ENCODE measurements around the gene C1QTNF7.

C1QTNF7 gene

DNA sequence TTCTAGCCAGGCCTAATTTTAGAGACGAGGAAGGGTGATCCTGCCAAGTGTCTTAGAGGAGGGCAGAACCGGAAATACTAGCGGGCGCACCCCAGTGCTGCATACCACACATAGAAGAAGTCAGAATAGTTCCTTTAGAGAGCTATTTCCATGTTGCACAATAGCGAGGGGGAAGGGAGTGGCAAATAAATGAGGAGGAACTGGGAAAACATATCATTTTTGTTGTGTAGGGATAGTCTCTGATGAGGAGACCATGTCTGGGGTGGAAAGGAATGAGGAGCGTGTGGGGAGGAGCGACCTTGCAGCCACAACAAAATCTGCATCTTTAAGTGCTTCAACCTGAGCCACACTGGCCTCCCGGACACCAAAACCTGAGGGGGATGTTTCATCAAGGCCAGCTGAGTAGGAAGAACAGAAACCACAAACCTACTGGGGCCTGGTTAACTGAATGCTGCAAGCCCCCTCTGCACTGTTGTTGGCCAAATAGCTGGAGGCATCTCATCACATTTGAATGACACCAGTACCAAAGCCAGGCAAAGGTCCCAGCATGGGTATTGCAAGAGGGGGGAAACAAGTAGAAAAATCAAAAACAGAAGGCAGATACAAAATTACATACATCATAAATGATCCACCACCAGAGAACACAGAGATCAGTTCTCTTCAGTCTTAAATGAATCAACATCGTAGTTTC is 26.7 kb upstream of the C1QTNF7 start:
- TF ChIP-seq POLR2A (IDR thresholded peaks at IDR 0.05; ENCODE audit: low read depth, low read length) = no peak
- FAIRE-seq (no peak), DNase-seq (ENCODE audit: insufficient read length, low spot score) (peak; percentile 9)

DNA sequence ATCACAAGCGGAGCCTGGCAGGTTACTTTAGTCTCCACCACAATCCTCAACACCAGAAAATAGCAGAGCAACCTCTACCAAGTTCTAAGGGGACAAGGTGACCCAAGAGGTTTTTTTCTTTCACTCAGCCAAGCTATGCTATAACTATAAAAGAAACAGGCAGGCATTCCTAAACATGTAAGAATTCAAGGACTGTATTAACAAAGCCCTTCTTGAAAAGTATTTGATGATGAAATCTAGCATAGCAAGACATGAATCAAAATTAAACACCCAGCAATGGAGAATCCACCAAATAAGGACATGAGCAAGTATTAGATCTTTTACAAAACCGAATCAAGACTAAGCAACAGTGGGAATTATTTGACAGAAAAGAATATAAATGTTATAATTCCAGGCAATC is 25.7 kb upstream of the C1QTNF7 start:
- TF ChIP-seq POLR2A (IDR thresholded peaks at IDR 0.05; ENCODE audit: low read depth, low read length) = no peak
- FAIRE-seq = no peak
- DNase-seq (ENCODE audit: insufficient read length, low spot score) = no peak

DNA sequence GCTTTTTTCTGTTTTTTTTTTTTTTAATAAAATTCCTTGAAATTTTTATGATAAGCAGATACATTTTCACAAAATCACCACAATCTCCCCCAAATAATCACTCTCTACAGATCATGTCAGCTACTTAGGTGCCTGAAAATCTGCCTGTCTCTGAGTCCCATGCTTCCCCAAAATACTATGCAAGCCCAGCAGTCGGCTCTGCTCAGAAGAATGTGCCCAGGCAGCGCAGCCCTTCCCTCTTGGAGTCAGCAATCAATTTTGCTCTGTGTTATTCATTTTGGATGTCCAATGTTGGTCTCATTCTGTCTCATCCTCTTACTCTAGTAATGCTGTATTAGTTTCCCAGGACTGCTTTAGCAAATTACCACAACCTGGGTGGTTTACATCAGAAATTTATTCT is 24.9 kb upstream of the C1QTNF7 start:
- FAIRE-seq = no peak
- DNase-seq (ENCODE audit: insufficient read length, low spot score) = no peak
- TF ChIP-seq POLR2A (IDR thresholded peaks at IDR 0.05; ENCODE audit: low read depth, low read length) = no peak

DNA sequence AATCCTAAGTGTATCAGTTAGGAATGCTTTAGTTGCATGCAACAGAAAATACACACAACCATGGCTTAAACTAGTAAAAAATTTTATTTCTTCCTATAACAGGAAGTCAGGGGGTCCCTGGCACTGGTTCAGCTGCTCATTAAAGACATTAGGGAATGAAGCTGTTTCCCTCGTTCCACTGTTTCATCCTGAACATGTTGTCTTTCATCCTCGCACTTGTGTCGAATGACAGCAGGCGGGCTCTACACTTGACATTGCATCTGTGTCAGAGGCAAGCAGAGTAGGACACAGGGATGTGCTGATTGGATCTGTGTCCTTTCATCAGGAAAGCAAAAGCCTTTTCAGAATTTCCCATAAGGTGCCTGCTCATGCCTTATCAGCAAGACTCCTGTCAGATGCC is 22.8 kb upstream of the C1QTNF7 start:
- DNase-seq (ENCODE audit: insufficient read length, low spot score) (no peak), FAIRE-seq (no peak)
- no peak for TF ChIP-seq POLR2A (IDR thresholded peaks at IDR 0.05; ENCODE audit: low read depth, low read length)

DNA sequence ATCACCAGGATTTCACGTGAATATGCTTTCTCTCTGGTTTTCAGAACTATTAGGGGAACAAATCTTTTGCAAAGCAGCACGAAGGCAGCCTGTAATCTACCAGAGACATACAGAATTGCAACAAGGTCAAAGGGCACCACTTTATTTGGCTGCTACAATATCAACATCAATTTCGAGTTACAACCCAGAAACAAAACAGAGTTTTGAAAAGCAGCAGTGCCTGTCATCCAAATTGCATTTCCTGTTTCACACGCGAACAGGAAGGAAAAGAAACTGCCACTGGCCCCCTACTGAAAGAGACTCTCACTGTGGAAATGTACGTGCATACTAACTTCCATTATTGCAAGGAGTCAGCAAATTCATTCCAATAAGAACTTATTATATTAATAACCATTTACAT is 17.1 kb upstream of the C1QTNF7 start:
- no peak for FAIRE-seq
- no peak for DNase-seq (ENCODE audit: insufficient read length, low spot score)
- TF ChIP-seq POLR2A (IDR thresholded peaks at IDR 0.05; ENCODE audit: low read depth, low read length) = no peak

DNA sequence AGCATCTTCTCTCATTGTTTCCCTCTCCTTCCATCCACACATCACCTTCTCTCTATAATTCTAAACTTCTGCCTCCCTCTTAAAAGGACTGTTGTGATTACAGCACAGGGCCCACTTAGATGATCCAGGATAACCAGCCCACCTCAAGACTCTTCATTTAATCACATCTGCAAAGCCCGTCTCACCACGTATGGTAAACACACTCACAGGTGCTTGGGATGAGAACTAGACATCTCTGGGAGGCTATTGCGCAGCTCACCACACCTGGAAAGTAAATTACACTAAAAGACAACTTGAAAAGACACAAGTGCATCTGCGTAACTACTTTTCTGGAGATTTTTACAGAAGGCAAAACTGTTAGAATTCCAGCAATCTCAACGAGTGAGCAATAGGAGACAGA is 15.4 kb upstream of the C1QTNF7 start:
- FAIRE-seq (no peak), DNase-seq (ENCODE audit: insufficient read length, low spot score) (no peak)
- no peak for TF ChIP-seq POLR2A (IDR thresholded peaks at IDR 0.05; ENCODE audit: low read depth, low read length)

DNA sequence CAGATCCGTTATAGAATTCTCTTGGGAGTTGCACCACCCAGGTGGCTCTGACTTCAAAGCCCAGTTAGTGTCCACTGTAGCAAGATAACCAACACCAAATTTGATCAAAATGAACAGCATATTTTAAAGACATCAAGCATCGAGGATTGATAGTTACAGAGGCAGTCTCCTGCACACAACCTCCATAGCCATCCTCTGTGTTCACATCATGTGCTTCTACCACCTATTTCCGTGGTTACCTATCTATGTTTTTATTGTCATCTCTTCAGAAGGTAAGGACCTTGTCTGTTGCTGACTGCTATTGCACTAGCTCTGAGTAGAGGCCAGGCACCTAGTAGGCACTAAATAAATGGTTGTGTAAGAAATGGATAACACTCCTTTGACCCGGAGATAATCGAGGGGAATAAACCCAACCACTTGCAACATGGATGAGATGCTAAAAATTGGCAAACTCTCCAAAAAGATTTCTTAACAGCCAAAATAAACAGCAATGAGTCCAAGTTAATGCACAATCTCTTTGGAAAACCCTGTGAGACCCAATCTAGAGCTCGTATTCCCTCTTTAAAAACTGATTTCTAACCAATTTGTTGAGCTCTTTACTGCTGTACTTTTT is 14.7 kb upstream of the C1QTNF7 start:
- TF ChIP-seq POLR2A (IDR thresholded peaks at IDR 0.05; ENCODE audit: low read depth, low read length) = no peak
- DNase-seq (ENCODE audit: insufficient read length, low spot score) (no peak), FAIRE-seq (no peak)

DNA sequence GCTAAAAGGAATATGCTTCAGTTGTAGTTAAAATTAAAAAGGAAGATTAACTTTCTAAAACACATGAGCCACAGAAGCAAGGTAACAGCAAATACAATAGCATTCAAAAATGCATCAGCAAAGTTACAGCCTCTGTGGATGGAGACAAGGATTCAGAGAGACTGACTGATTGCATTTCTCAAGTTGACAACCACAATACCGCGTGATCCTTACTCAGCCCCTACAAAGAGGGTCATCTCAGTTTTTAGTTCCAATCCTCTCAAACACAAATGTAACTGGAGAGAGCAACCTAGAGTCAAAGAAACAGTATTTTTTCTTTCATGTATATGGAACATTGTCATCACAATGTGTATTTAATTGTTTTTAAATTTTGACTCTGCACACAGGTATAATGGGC is 14.2 kb upstream of the C1QTNF7 start:
- TF ChIP-seq POLR2A (IDR thresholded peaks at IDR 0.05; ENCODE audit: low read depth, low read length) = no peak
- no peak for DNase-seq (ENCODE audit: insufficient read length, low spot score)
- FAIRE-seq = no peak

DNA sequence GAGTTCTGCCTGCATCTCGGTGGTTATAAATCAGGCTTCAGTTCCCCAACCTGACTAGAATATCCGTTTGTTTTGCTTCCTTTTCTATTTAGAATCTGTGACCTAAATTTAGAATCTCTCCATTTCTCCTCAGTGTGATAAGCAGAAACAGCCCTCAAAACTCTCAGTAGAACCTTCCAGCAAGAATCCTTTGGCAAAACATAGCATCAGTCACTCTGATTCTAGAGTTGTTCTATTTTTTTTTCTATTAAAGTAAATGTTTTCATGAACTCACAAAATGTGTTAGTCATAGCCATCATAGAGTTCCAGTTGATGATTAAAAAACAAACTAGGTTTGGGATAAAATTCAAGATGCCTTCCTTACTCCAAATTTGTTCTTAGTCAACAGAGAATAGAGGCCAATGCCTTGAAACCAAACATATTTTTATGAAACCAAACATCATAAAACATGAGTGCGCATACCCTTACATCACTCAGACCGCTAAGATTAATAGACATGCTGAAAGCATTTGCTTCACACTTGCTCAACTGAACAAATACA is 13.2 kb upstream of the C1QTNF7 start:
- no peak for DNase-seq (ENCODE audit: insufficient read length, low spot score)
- no peak for FAIRE-seq
- no peak for TF ChIP-seq POLR2A (IDR thresholded peaks at IDR 0.05; ENCODE audit: low read depth, low read length)

DNA sequence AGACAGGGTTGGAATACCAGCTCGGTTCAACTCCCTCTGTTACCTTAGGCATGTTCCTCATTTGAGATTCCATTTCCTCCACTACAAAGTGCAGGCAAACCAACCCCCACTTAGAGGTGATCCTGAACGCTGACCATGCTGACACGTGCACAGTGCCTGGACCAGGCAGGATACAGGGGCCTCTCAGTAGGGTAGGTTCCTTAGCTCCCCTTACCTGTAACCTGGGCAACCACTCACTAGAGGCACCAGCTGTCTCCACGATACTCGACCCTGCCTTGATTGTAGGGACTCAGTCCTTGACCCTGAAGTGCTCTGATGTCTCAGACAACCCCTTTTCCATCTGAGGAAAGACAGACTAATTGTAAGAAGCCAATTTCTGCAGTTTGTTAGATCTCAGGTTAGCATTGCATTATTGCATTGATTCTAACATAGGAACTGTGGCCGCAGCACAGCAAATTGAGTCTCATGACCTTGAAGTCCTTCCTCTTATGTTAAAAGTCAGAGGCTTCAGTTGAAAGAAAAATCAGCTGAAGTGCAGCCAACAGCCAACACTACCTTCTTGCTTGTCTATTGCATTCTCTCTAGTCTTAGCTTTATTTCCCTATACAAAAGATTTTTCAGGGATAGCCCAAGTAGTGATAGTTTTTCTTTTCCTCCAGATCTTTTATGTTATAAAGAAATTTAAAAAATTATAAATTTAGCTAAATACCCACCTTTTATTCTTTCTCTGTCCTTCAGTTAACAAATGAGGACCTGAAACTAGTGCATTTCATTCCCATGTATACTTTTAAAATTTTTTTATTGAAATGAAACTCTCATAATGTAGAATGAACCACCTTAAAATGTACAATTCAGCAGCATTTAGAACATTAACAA is 11.2 kb upstream of the C1QTNF7 start:
- FAIRE-seq (no peak), DNase-seq (ENCODE audit: insufficient read length, low spot score) (no peak)
- no peak for TF ChIP-seq POLR2A (IDR thresholded peaks at IDR 0.05; ENCODE audit: low read depth, low read length)

DNA sequence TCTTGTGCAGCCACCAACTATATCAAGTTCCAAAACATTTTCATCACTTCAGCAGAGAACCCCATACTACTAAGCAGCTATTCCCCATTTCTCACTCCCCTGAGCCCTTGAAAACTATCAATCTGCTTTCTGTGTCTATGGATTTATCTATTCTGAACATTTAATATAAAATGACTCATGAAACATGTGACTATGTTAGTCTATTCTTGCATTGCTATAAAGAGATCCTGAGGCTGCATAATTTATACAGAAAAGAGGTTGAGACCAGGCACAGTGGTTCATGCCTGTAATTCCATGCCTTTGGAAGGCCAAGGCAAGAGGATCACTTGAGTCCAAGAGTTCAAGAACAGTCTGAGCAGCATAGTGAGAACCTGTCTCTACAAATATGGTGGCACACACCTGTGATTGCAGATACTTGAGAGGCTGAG is 10.6 kb upstream of the C1QTNF7 start:
- no peak for FAIRE-seq
- TF ChIP-seq POLR2A (IDR thresholded peaks at IDR 0.05; ENCODE audit: low read depth, low read length) = no peak
- DNase-seq (ENCODE audit: insufficient read length, low spot score) = no peak

DNA sequence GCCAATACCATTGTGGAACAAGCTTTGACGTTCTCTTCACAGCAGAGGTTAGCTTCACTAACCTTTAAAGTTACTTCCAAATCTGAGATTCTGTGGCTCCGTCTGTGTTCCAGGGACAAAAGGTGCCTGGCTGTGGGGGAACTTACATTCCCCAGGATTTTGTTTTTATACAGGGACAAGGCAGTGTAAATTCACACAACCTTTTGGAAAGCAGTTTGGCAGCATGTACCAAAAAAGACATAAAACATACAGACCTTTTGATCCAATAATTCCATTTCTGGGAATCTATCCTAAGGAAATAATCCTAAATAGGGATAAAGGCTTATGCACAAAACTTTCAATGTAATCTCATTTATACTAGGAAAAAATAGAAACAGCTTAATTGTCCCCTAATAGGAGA is 8.9 kb upstream of the C1QTNF7 start:
- no peak for TF ChIP-seq POLR2A (IDR thresholded peaks at IDR 0.05; ENCODE audit: low read depth, low read length)
- no peak for FAIRE-seq

DNA sequence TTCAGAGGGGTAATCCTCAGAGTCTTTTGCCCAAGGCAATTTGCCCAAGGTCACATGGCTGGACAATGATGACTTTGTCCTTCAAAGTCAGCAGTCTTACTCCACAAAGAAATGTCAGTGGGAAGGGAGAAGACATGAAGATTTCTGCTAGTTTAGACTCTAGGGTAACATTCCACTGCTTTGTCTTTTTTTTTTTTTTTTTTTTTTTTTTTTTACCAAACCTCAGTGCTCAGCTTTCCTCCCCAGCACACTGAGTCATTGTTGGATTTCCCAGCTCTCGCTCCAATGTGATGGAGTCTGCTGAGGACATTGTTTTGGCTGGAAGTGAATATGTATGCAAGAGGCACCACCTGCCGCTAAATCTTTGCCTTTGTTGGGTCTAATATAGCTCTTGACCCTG is 7.2 kb upstream of the C1QTNF7 start:
- no peak for DNase-seq (ENCODE audit: insufficient read length, low spot score)

More for the DNA sequence above, 8.9 kb upstream of the C1QTNF7 start:
- no peak for DNase-seq (ENCODE audit: insufficient read length, low spot score)

DNA sequence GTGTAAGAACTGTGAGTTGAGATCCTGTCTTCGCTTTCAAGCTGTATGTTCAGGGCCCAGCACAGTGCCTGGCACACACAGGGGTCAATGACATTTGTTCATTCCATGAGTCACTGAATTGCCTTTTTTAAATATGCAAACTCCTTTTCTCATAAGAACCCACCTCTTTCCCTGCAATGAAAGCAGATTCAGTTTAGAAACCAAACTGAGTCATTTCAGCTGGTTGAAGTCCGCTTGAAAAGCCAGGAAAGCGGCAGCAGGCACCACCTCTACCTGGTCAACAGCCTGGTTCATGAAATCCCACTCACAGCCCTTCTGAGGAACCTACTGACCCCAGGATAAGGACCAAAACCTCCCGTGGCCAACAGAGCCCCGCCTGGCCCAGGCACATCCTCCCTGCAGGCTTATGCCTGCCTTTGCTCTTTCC is 4.5 kb upstream of the C1QTNF7 start:
- TF ChIP-seq POLR2A (IDR thresholded peaks at IDR 0.05; ENCODE audit: low read depth, low read length) = no peak
- DNase-seq (ENCODE audit: insufficient read length, low spot score) (no peak), FAIRE-seq (no peak)

More for the DNA sequence above, 7.2 kb upstream of the C1QTNF7 start:
- FAIRE-seq = no peak
- TF ChIP-seq POLR2A (IDR thresholded peaks at IDR 0.05; ENCODE audit: low read depth, low read length) = no peak
